ENCODE measurements around the gene FAM20C.

Gene FAM20C

DNA sequence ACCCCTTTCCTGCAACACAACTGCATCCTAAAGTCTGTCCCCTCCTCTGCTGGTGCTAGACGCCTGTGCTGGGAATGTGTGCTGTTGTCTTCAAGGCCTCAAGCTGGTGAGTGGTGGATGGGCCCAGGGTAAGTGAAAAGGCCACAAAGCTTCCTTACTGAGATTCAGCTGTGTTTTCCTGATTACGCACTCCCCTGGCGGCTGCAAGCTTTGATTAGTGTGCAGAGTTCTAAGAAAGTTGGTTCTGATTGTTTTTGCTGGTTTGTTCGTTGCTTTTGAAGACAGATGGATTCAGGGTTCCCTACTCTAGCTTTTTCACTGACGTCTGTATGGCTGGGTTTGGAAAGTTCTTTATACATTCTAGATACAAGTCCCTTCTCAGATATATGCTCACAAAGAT lies 85.7 kb downstream of the FAM20C start:
- no peak for DNase-seq

DNA sequence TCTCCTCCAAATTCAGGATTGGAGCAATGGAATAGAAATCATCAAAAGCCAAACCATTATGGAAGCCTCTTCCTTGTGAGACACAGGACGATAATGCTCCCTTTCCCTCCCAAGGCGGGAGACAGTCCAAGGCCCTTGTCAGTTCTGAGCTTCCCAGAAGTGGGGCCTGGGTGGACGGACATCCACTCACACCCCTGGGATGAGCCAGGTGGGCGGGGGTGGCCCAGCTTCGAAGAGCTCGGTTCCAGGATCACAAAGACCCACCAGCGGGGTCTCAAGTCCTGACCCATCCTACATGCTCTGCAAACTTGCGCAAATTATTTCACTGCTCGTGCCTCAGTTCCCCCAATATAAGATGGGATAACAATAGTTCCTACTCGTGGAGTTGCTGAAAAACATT lies 87.5 kb downstream of the FAM20C start:
- no peak for DNase-seq

GRCh38 chr7:280461-280860 lies 88.1 kb downstream of the FAM20C start:
- no peak for DNase-seq

DNA sequence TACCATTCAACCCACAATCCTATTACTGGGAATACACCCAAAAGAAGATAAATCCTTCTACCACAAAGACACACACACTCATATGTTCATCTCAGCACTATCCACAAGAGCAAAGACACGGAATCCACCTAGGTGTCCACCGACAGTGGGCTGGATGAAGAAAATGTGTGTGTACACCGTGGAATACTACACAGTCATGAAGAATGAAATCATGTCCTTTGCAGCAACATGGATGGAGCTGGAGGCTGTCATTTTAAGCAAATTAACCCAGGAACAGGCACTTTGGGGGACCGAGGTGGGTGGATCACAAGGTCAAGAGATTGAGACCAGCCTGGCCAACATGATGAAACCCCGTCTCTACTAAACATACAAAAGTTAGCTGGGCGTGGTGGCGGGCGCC lies 89.3 kb downstream of the FAM20C start:
- no peak for DNase-seq

- DNase-seq, result no peak
Measured at GRCh38 chr7:282621-283020, 90.2 kb downstream of the FAM20C start.

- DNase-seq, result no peak
Measured at GRCh38 chr7:284762-285722, 92.7 kb downstream of the FAM20C start.

DNA sequence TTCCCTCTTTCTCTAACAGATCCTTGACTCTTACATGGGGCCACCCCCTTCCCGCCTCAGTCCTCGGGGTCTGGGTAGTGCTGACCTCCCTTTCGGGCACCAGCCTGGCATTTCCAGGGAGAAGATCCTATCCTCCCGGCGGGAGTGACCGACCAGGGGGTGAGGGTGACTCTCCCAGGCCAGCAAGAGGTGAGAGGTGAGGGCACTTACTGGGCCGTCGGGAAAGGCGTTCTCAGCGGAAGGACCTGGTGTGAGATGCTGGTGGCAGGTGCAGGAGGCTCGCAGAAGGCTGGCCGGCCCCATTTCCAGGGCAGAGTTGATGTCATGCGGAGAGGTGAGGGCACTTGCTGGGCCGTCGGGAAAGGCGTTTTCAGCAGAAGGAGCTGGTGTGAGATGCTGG lies 93.4 kb downstream of the FAM20C start:
- no peak for DNase-seq

DNA sequence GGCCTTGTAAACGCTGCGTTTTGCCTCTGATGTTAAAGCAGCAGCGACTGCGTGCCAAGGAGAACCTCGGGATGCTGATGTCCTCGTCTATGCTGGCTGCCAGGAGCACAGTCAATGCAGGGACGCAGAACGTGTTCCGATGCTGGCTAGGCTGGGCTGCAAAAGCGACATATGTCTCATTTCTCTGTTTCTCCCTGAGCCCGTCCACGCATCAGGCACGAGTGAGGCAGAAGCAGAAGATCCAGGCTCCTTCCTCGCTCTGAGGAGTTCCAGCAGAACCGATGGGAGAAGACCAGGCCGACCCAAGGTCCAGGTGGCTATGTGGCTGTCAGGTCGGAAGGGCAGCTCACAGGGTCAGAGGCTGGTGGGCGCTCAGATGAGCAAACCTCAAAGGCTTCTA lies 93.9 kb downstream of the FAM20C start:
- DNase-seq, result no peak

DNA sequence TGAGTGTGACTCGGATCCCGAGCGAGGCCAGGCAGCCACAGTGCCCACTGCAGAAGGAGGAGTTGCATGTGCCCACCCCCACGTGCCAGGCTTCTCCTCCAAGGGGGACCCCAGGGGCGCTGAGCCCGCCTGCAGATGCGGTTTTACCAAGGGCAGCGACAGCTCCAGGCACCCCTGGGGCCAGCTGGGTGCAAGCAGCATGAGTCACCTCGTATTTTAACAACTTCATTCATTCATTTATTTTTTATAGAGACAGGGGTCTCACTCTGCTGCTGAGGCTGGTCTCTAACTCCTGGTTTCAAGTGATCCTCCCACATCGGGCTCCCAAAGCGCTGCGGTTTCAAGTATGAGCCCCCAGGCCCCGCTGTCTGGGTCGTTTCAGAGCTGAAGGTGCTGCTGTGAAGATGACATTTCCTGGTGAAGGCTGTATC lies 96.3 kb downstream of the FAM20C start:
- no peak for DNase-seq

- no peak for DNase-seq
Measured at GRCh38 chr7:289209-289755, 96.9 kb downstream of the FAM20C start.

DNA sequence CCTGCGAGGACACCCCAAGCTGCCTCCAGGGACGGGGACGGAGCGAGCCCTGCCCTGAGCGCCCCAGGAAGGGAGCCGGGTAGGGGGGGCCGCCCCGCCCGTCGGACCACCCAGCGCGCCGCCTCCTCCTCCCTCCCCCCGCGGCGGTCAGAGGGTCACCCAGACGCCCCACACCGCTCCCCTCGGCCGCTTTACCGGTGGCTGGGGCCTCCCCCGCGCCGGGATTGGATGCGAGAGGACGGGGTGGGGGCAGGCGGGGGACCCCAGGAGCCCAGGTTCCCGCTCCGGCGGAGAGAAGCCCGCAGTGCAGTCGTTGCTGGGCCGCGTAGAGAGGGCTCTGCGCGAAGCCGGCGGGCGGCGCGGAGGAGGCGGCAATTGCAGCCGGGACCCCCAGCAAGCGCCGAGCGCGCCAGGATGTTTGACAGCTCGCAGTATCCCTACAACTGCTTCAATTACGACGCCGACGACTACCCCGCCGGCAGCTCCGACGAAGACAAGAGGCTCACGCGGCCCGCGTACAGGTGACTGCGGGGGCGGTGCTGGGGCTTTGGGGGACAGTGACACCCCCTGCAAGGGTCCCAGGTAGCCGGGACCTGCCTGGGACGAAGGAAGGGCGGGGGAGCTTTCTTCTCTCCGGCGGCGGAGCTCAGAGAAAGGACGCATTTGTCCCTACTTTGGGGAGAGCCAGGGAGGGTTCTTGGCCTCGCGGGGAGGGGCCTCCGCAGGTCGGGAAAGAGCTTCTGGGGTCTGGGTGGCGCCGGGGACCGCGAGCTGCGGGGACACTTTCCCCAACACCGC lies 97.6 kb downstream of the FAM20C start, which contains the start of gene FOXL3:
Gene FOXL3, plus strand, starts transcription at position 415 of the 798 bp plus-strand sequence. Its CDS starts 0 bp downstream, at position 415.
- DNase-seq, result no peak

DNA sequence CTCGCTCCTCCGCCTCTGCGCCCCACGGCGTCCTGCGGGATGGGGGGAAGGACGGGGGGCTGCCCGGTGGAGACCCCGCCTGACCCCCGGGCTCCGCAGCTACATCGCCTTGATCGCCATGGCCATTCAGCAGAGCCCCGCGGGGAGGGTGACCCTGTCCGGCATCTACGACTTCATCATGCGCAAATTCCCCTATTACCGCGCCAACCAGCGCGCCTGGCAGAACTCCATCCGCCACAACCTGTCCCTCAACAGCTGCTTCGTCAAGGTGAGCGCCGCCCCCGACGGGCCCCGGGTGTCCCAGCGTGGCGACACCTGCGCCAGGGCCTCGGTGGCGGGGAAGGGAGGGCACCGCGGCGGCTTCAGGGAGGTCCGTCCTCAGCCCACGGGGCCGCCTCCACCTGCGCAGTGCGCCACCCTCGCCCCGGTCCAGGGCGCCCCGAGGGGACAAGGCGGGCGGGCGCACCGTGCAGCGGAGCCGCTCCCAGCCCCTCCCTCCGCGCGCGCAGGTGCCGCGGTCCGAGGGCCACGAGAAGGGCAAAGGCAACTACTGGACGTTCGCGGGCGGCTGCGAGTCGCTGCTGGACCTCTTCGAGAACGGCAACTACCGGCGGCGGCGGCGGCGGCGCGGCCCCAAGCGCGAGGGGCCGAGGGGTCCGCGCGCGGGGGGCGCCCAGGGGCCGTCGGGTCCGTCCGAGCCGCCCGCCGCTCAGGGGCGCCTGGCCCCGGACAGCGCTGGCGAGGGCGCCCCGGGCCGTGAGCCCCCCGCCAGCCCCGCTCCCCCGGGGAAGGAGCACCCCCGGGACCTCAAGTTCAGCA lies 98.4 kb downstream of the FAM20C start:
- DNase-seq, result no peak

DNA sequence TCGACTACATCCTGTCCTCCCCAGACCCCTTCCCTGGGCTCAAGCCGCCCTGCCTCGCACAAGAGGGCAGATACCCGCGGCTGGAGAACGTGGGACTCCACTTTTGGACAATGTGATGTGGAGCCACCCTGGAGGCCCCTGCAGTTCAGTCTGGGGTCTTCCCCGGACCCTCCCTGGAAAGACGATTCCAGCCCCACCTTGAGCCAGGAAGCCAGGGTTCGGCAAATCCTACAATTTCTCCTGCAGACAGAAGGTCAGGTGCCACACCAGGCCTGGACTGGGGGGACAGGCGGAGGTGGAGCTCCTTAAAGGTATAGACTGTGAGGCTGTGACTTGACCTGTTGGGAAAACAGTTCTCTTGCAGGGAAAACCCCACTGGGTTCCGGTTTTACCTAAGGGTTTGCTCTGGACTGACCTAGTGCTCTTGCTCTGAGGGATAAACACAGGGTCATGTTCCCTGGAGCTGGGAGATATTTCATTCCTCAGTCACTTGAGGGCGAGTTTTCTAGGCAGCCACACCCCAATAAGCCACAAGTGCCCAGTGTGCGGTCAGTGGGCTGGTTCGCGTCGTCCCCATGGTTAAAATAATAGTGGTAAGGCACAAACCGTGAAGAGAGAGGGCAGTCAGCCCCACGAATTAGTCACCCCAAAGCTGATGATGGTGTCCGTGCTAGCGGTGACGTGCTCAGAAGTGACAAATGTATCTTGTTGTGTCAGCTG lies 99.2 kb downstream of the FAM20C start:
- DNase-seq, result no peak

DNA sequence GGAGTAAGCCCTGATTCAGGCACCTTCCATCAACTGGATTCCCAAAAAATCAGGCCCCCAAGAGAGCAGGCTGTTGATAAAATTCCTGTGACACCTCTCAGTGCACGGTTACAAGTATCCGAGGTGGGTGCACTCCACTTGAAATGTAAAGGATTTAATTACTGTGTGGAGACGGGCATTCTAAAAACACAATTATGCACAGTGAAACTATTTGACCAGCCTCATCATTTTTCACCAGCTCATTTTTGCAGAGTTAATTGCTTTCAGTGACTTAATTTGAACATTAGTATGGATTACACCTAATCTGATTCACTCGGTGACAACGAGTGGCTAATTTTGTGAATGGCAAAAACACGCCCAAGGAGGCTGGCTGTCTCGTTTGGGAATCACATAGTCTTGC lies 99.9 kb downstream of the FAM20C start:
- no peak for DNase-seq

GRCh38 chr7:292826-293225 lies 100.5 kb downstream of the FAM20C start:
- DNase-seq, result no peak

GRCh38 chr7:293681-294439 lies 101.5 kb downstream of the FAM20C start:
- DNase-seq, result no peak

DNA sequence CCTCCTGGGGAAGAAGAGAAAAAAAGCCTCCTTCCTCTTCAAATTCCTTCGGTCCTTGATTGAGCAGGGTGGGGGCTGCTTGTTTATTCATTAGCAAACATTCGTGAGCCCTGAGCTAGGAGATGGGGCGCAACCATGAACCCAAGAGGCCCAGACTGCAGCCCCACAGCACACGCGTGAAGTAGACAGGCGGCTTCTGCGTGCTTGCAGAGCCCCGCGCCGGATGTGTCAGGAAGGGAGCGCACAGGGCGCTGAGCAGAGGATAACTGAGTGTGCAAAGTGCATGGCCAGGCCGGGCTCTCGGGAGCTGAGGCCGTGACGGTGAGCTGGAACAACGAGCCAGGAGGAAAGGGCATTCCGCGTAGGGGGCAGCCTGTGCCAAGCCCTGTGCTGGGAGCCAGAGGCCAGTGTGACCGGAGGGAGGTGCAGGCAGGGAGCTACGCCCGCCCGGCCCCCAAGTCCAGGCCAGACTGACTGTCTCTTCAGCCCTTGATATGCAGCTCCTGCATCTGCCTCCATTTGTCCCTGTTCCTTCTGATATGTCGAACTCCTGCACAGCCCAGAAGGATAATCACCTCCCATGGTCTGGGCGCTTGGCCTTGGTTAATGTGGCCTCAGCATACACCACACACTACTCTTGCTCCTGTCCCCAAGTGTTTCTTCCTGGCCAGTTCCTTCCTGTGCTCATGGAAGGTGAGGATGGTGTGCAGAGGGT lies 102.2 kb downstream of the FAM20C start:
- DNase-seq, result no peak

- no peak for DNase-seq
Measured at GRCh38 chr7:295155-296154, 103.1 kb downstream of the FAM20C start.

DNA sequence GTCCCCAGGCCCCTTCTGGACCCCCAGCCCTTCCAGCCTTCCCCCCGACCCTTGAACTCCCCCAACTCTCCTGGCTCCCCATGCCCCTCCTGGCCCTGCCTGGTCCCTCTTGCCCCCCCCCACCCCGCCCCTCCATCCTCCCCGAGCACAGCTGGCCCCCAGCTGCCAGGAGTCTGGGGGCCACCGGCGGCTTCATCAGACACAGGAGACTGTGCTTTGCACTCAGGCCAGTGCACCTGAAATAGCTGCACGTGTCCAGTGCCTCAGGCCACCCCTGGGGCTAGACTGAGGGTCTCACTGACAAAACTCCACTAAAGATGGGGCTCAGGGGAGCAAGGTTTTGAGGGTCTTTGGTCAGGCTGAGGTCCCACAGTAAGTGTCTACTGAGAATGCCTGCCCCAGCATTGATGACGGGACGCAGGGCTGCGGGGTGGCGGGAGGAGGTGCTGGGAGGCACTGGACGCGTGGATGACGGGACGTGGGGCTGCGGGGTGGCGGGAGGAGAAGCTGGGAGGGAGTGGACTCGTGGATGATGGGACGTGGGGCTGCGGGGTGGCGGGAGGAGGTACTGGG lies 104.1 kb downstream of the FAM20C start:
- no peak for DNase-seq
